Panc1 (cell line): Measurements from ENCODE around the gene MC1R. TPM values are rescaled to one million over a fixed set of nuclear protein-coding genes. Genes with fewer than 3 reads are reported as not detected.

Experiments
- ATAC-seq: fragments of 200-7000 bp; cut with Tn5 transposase; 2 replicates; pipeline ENCODE4 v1.9.1; 2020; ENCODE audit warnings: mild to moderate bottlenecking, moderate library complexity
- BruUV-seq: library from RNA; stranded (reverse); fragments of 400-500 nt; replicated peaks from 2 replicates; lab custom pipeline; 2021; lab: Mats Ljungman, UMichigan
- CTCF ChIA-PET: fragments of 300-600 bp; sonication (Branson Sonifier 250); formaldehyde crosslinking; loops from one replicate; lab custom pipeline; 2022; ENCODE audit warnings: antibody characterized with exemption; lab: Charles Lee
- POLR2A ChIA-PET: fragments of 300-600 bp; sonication (Branson Sonifier 250); formaldehyde crosslinking; loops from one replicate; lab custom pipeline; 2022; ENCODE audit warnings: antibody characterized with exemption; lab: Charles Lee
- DNase-seq: peaks from one replicate; pipeline ENCODE4 v3.0.0-alpha.2; 2010; ENCODE audit warnings: low read depth, low spot score
- H3K27ac ChIP-seq: 2 replicates; pipeline ENCODE4 v1.5.1; 2011; ENCODE audit warnings: mild to moderate bottlenecking, low read length, inconsistent platforms
- H3K27me3 ChIP-seq: fragments of 200-500 bp; sonication (Bioruptor generic); 2 replicates; pipeline ENCODE4 v1.6.0; 2014; ENCODE audit warnings: low read length, inconsistent platforms; ENCODE audit not compliant: control insufficient read depth, insufficient read depth
- H3K36me3 ChIP-seq: fragments of 200-500 bp; sonication (Bioruptor generic); 2 replicates; pipeline ENCODE4 v1.5.1; 2014; ENCODE audit warnings: inconsistent platforms, mild to moderate bottlenecking, low read length, moderate library complexity; ENCODE audit not compliant: control insufficient read depth, insufficient read depth
- H3K4me1 ChIP-seq: 2 replicates; pipeline ENCODE4 v1.5.1; 2011; ENCODE audit warnings: inconsistent platforms, mild to moderate bottlenecking, low read length, moderate library complexity; ENCODE audit not compliant: control insufficient read depth, insufficient read depth
- H3K4me3 ChIP-seq, 2 experiments: 2 replicates each; pipeline ENCODE4 v1.5.1; 2011 to 2012; ENCODE audit warnings: low read depth in 2 of 2, low read length in 2 of 2, mild to moderate bottlenecking in 2 of 2, inconsistent platforms in 1 of 2, moderate library complexity in 1 of 2
- H3K9me3 ChIP-seq: fragments of 200-500 bp; sonication (Bioruptor generic); 2 replicates; pipeline ENCODE4 v1.5.1; 2014; ENCODE audit warnings: low read depth, mild to moderate bottlenecking, inconsistent platforms, low read length, moderate library complexity; ENCODE audit not compliant: control insufficient read depth, insufficient read depth
- CTCF ChIP-seq: fragments of 450-650 bp; IDR thresholded peaks from 2 replicates; pipeline ENCODE4 v1.5.1; 2017; ENCODE audit warnings: mild to moderate bottlenecking
- POLR2AphosphoS5 ChIP-seq: IDR thresholded peaks from 2 replicates; pipeline ENCODE4 v1.6.1; 2012; ENCODE audit warnings: mild to moderate bottlenecking, low read depth, low read length, moderate library complexity
- SIN3A ChIP-seq: IDR thresholded peaks from 2 replicates; pipeline ENCODE4 v1.6.1; 2012; ENCODE audit warnings: low read depth, mild to moderate bottlenecking, low read length, moderate library complexity, borderline replicate concordance; ENCODE audit not compliant: insufficient read depth
- TCF7L2 ChIP-seq: IDR thresholded peaks from 2 replicates; pipeline ENCODE4 v1.6.1; 2011; ENCODE audit warnings: mild to moderate bottlenecking, low read depth, low read length, inconsistent platforms
- in situ Hi-C: cut with HindIII; loops from 2 replicates; pipeline ENCODE4 v1.10.0; 2016; ENCODE audit warnings: low sequenced_read_pairs, low pct_unique_long_range_greater_than_20kb
- intact Hi-C: fragments of 100-400 bp; cut with micrococcal nuclease; formaldehyde crosslinking; loops from one replicate; pipeline ENCODE4 v1.10.0; 2022; ENCODE audit not compliant: unreplicated experiment
- total RNA-seq: library from RNA; stranded (reverse); gene quantifications from one replicate; pipeline ENCODE4 v1.2.1, GENCODE V29; 2021; ENCODE audit not compliant: unreplicated experiment
- TF ChIP-seq, protein P1 (sequence below), 2 experiments: IDR thresholded peaks; 2 replicates each; pipeline ENCODE4 v1.6.1; 2011 to 2012; ENCODE audit warnings: low read depth in 2 of 2, control low read depth in 1 of 2, low read length in 1 of 2, mild to moderate bottlenecking in 1 of 2, moderate library complexity in 1 of 2; ENCODE audit not compliant: insufficient read depth in 1 of 2

Gene MC1R
- total RNA-seq, 1 experiment from 2014 or later = 8.7 TPM

GRCh38 chr16:89887243-89887642, 31.4 kb upstream of the MC1R start:
- POLR2A ChIA-PET = no interaction called here
- H3K27me3 ChIP-seq = no peaks in the 10 kb centered on the region
- TSS peak; percentile 21 for BruUV-seq
- in situ Hi-C loops (no loop called here), intact Hi-C loops (no loop called here)
- DNase-seq (no peak), ATAC-seq (no peak)
- CTCF ChIA-PET = no interaction called here
- H3K4me3 ChIP-seq = no peak overlapping the region
- H3K36me3 ChIP-seq = peaks cover 15% of the 10 kb centered on the region
- TF ChIP-seq, protein P1, sequence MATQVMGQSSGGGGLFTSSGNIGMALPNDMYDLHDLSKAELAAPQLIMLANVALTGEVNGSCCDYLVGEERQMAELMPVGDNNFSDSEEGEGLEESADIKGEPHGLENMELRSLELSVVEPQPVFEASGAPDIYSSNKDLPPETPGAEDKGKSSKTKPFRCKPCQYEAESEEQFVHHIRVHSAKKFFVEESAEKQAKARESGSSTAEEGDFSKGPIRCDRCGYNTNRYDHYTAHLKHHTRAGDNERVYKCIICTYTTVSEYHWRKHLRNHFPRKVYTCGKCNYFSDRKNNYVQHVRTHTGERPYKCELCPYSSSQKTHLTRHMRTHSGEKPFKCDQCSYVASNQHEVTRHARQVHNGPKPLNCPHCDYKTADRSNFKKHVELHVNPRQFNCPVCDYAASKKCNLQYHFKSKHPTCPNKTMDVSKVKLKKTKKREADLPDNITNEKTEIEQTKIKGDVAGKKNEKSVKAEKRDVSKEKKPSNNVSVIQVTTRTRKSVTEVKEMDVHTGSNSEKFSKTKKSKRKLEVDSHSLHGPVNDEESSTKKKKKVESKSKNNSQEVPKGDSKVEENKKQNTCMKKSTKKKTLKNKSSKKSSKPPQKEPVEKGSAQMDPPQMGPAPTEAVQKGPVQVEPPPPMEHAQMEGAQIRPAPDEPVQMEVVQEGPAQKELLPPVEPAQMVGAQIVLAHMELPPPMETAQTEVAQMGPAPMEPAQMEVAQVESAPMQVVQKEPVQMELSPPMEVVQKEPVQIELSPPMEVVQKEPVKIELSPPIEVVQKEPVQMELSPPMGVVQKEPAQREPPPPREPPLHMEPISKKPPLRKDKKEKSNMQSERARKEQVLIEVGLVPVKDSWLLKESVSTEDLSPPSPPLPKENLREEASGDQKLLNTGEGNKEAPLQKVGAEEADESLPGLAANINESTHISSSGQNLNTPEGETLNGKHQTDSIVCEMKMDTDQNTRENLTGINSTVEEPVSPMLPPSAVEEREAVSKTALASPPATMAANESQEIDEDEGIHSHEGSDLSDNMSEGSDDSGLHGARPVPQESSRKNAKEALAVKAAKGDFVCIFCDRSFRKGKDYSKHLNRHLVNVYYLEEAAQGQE (IDR thresholded peaks at IDR 0.05; ENCODE audit: insufficient read depth in 1 of 2, low read depth in 2 of 2, low read length in 1 of 2) = no peak
- no peak for TF ChIP-seq POLR2AphosphoS5
- TF ChIP-seq TCF7L2 = no peak
- no peak for TF ChIP-seq CTCF
- H3K9me3 ChIP-seq = no peaks in the 10 kb centered on the region
- H3K27ac ChIP-seq = no peak overlapping the region
- H3K4me1 ChIP-seq = no peaks in the 10 kb centered on the region

GRCh38 chr16:89890200-89890599, 28.5 kb upstream of the MC1R start:
- intact Hi-C loops (no loop called here), in situ Hi-C loops (no loop called here)
- BruUV-seq = no TSS peak
- H3K36me3 ChIP-seq = peaks cover 10% of the 10 kb centered on the region
- no peaks in the 10 kb centered on the region for H3K4me1 ChIP-seq
- TF ChIP-seq POLR2AphosphoS5 (no peak), CTCF (no peak), SIN3A (no peak), TCF7L2 (no peak)
- TF ChIP-seq, protein P1 (IDR thresholded peaks at IDR 0.05; ENCODE audit: insufficient read depth in 1 of 2, low read depth in 2 of 2, low read length in 1 of 2) = no peak
- CTCF ChIA-PET = no interaction called here
- no peak overlapping the region for H3K27ac ChIP-seq
- no peaks in the 10 kb centered on the region for H3K27me3 ChIP-seq
- POLR2A ChIA-PET = no interaction called here
- no peak for DNase-seq
- H3K9me3 ChIP-seq = no peaks in the 10 kb centered on the region
- ATAC-seq = no peak
- no peak overlapping the region for H3K4me3 ChIP-seq
